Subcutaneous abdominal adipose tissue (tissue), 5 donors: Measurements from ENCODE around the gene SNAPC3.

ENCODE experiments used
- H3K27ac ChIP-seq: one replicate; pipeline ENCODE4 v1.7.0; 2013; ENCODE audit warnings: low read depth, mild to moderate bottlenecking, inconsistent platforms, low read length, moderate library complexity
- H3K27me3 ChIP-seq, 5 donors: one replicate each; pipeline ENCODE4 v1.7.0; 2013; ENCODE audit warnings: low read length in 5 of 5, inconsistent platforms in 1 of 5; ENCODE audit not compliant: control insufficient read depth in 5 of 5, insufficient read depth in 4 of 5
- H3K36me3 ChIP-seq, 5 donors: one replicate each; pipeline ENCODE4 v1.7.0; 2013; ENCODE audit warnings: low read length in 5 of 5; ENCODE audit not compliant: control insufficient read depth in 5 of 5, insufficient read depth in 5 of 5
- H3K4me1 ChIP-seq, 5 donors: one replicate each; pipeline ENCODE4 v1.7.0; 2013; ENCODE audit warnings: low read length in 5 of 5, mild to moderate bottlenecking in 3 of 5, moderate library complexity in 1 of 5; ENCODE audit not compliant: control insufficient read depth in 5 of 5, insufficient read depth in 5 of 5
- H3K4me3 ChIP-seq, 5 donors: one replicate each; pipeline ENCODE4 v1.7.0; 2013; ENCODE audit warnings: low read length in 5 of 5, low read depth in 1 of 5
- H3K9ac ChIP-seq, 5 donors: one replicate each; pipeline ENCODE4 v1.7.0; 2013; ENCODE audit warnings: low read length in 5 of 5, mild to moderate bottlenecking in 4 of 5, moderate library complexity in 3 of 5
- H3K9me3 ChIP-seq, 5 donors: one replicate each; pipeline ENCODE4 v1.7.0; 2013; ENCODE audit warnings: low read length in 5 of 5; ENCODE audit not compliant: control insufficient read depth in 5 of 5
- donor health status: healthy.
- donor health status: healthy.
- donor health status: healthy.
- donor health status: healthy.
- donor health status: healthy.

Gene SNAPC3

GRCh38 chr9:15444141-15444540, 21.5 kb downstream of the SNAPC3 start:
- H3K9me3 ChIP-seq = no peaks in the 10 kb centered on the region
- H3K36me3 ChIP-seq = peaks cover 32 to 63% (median 56%) of the 10 kb centered on the region in 5 donors

GRCh38 chr9:15453956-15454355, 31.3 kb downstream of the SNAPC3 start:
- Histone ChIP-seq H3K9me3 (no peaks in the 10 kb centered on the region), H3K27ac (no peak overlapping the region), H3K4me3 (no peak overlapping the region), H3K9ac (no peak overlapping the region), H3K36me3 (peaks cover 38 to 70% (median 45%) of the 10 kb centered on the region in 5 donors), H3K4me1 (no peaks in the 10 kb centered on the region), H3K27me3 (no peaks in the 10 kb centered on the region)

More at GRCh38 chr9:15444141-15444540, 21.5 kb downstream of the SNAPC3 start:
- H3K9ac ChIP-seq = no peak overlapping the region
- H3K27me3 ChIP-seq = no peaks in the 10 kb centered on the region
- no peak overlapping the region for H3K27ac ChIP-seq
- no peak overlapping the region for H3K4me3 ChIP-seq
- H3K4me1 ChIP-seq = no peaks in the 10 kb centered on the region

GRCh38 chr9:15461056-15461455, 38.4 kb downstream of the SNAPC3 start:
- Histone ChIP-seq H3K4me3 (no peak overlapping the region), H3K4me1 (no peaks in the 10 kb centered on the region), H3K36me3 (peaks cover 58 to 89% (median 60%) of the 10 kb centered on the region in 5 donors), H3K27ac (no peak overlapping the region), H3K27me3 (no peaks in the 10 kb centered on the region), H3K9ac (no peak overlapping the region), H3K9me3 (no peaks in the 10 kb centered on the region)

GRCh38 chr9:15461601-15462000, 38.9 kb downstream of the SNAPC3 start:
- H3K4me1 ChIP-seq = no peaks in the 10 kb centered on the region
- H3K27ac ChIP-seq = no peak overlapping the region
- H3K9ac ChIP-seq = no peak overlapping the region
- H3K9me3 ChIP-seq = no peaks in the 10 kb centered on the region
- H3K36me3 ChIP-seq = peaks cover 58 to 88% (median 65%) of the 10 kb centered on the region in 5 donors
- no peaks in the 10 kb centered on the region for H3K27me3 ChIP-seq
- no peak overlapping the region for H3K4me3 ChIP-seq

- no peaks in the 10 kb centered on the region for H3K9me3 ChIP-seq
- H3K27me3 ChIP-seq = no peaks in the 10 kb centered on the region
- H3K27ac ChIP-seq = no peak overlapping the region
- peaks cover 40 to 58% (median 51%) of the 10 kb centered on the region in 5 donors for H3K36me3 ChIP-seq
- H3K4me3 ChIP-seq = no peak overlapping the region
- H3K9ac ChIP-seq = no peak overlapping the region
- H3K4me1 ChIP-seq = no peaks in the 10 kb centered on the region
Measured at GRCh38 chr9:15468145-15468544, 45.5 kb downstream of the SNAPC3 start.

- Histone ChIP-seq H3K27ac (no peak overlapping the region), H3K27me3 (no peaks in the 10 kb centered on the region), H3K36me3 (peaks cover 38 to 53% (median 48%) of the 10 kb centered on the region in 5 donors), H3K4me1 (no peaks in the 10 kb centered on the region), H3K9ac (no peak overlapping the region), H3K4me3 (no peak overlapping the region), H3K9me3 (no peaks in the 10 kb centered on the region)
Measured at GRCh38 chr9:15469406-15469805, 46.7 kb downstream of the SNAPC3 start.

GRCh38 chr9:15469862-15470261, 47.2 kb downstream of the SNAPC3 start:
- H3K9ac ChIP-seq = no peak overlapping the region
- no peak overlapping the region for H3K4me3 ChIP-seq
- no peaks in the 10 kb centered on the region for H3K27me3 ChIP-seq
- H3K4me1 ChIP-seq = no peaks in the 10 kb centered on the region
- H3K27ac ChIP-seq = no peak overlapping the region
- H3K9me3 ChIP-seq = no peaks in the 10 kb centered on the region
- peaks cover 36 to 50% (median 43%) of the 10 kb centered on the region in 5 donors for H3K36me3 ChIP-seq

GRCh38 chr9:15475923-15476536, 53.4 kb downstream of the SNAPC3 start:
- Histone ChIP-seq H3K36me3 (peaks cover 10 to 35% (median 20%) of the 10 kb centered on the region in 5 donors), H3K27me3 (no peaks in the 10 kb centered on the region), H3K27ac (no peak overlapping the region), H3K9me3 (no peaks in the 10 kb centered on the region), H3K9ac (no peak overlapping the region), H3K4me1 (no peaks in the 10 kb centered on the region), H3K4me3 (no peak overlapping the region)

- Histone ChIP-seq H3K36me3 (peaks cover 4 to 19% (median 13%) of the 10 kb centered on the region in 5 donors), H3K9me3 (no peaks in the 10 kb centered on the region), H3K4me3 (no peak overlapping the region), H3K27ac (no peak overlapping the region), H3K4me1 (no peaks in the 10 kb centered on the region), H3K9ac (no peak overlapping the region), H3K27me3 (no peaks in the 10 kb centered on the region)
Measured at GRCh38 chr9:15480028-15480427, 57.4 kb downstream of the SNAPC3 start.

- H3K27ac ChIP-seq = no peak overlapping the region
- no peak overlapping the region for H3K4me3 ChIP-seq
- H3K4me1 ChIP-seq = no peaks in the 10 kb centered on the region
- no peaks in the 10 kb centered on the region for H3K9me3 ChIP-seq
- no peaks in the 10 kb centered on the region for H3K27me3 ChIP-seq
- H3K9ac ChIP-seq = no peak overlapping the region
- H3K36me3 ChIP-seq = peaks cover 3 to 13% (median 3%) of the 10 kb centered on the region in 5 donors
Measured at GRCh38 chr9:15482146-15482545, 59.5 kb downstream of the SNAPC3 start.
